Esophagus (tissue), 2 donors: ENCODE data around the gene CD300H. TPM values are rescaled to one million over a fixed set of nuclear protein-coding genes. Genes with fewer than 3 reads are reported as not detected.
A peak's percentile ranks its signal among the peaks of the same experiment; 100 is the strongest.
"Not testable (repeated sequence)": the region's sequence is repeated elsewhere in the genome, so short reads cannot be mapped to it uniquely, and the experiment has no call there.

Experiments used
- H3K27ac ChIP-seq, 2 donors: one replicate each; pipeline ENCODE4 v1.5.1; 2013; ENCODE audit warnings: low read depth in 2 of 2, mild to moderate bottlenecking in 2 of 2, inconsistent platforms in 1 of 2, low read length in 1 of 2, moderate library complexity in 1 of 2
- H3K27me3 ChIP-seq, 2 donors: one replicate each; pipeline ENCODE4 v1.6.1; 2013; ENCODE audit warnings: low read length in 2 of 2, control low read depth in 1 of 2, mild to moderate bottlenecking in 1 of 2; ENCODE audit not compliant: insufficient read depth in 2 of 2, control insufficient read depth in 1 of 2
- H3K36me3 ChIP-seq, 2 donors: one replicate each; pipeline ENCODE4 v1.6.1; 2013; ENCODE audit warnings: low read length in 1 of 2; ENCODE audit not compliant: control insufficient read depth in 2 of 2, insufficient read depth in 2 of 2
- H3K4me1 ChIP-seq, 2 donors: one replicate each; pipeline ENCODE4 v1.6.1; 2013; ENCODE audit warnings: low read length in 1 of 2; ENCODE audit not compliant: control insufficient read depth in 2 of 2, insufficient read depth in 2 of 2
- H3K4me3 ChIP-seq, 2 donors: one replicate each; pipeline ENCODE4 v1.5.1; 2013; ENCODE audit warnings: low read length in 2 of 2, mild to moderate bottlenecking in 2 of 2, low read depth in 1 of 2, moderate library complexity in 1 of 2
- H3K9me3 ChIP-seq, 2 donors: one replicate each; pipeline ENCODE4 v1.6.1; 2013; ENCODE audit warnings: mild to moderate bottlenecking in 2 of 2, low read depth in 1 of 2, low read length in 1 of 2, moderate library complexity in 1 of 2; ENCODE audit not compliant: control insufficient read depth in 2 of 2, insufficient read depth in 1 of 2
- WGBS, 2 donors: extraction: QIAGEN DNeasy Blood & Tissue Kit; methylation state at CpG; one replicate each; pipeline ENCODE4 v1.1.7; 2013; 5-methylcytosine and 5-hydroxymethylcytosine counted together
- polyA plus RNA-seq, 2 donors: library from polyadenylated mRNA; stranded (reverse); fragments of 200-250 nt; gene quantifications; one replicate each; pipeline ENCODE4 v1.2.3, GENCODE V29; 2013
- donor health status: healthy with polysubstance abuse.
- donor health status: Bipolar disorder and iron deficiency.

Gene CD300H
- polyA plus RNA-seq, 2 donors: not detected

DNA sequence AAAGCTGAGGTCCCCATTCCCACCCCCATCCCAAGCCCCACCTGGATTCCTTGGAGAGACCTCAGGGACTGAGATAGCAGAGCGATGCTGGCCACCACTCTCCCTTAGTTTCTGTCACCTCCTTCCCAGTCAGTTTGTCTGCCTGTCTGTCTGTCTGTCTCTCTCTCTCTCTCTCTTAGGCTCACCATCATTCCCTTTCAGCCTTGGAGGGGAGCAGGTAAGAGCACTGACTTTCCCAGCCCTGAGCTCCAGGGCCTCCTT lies 41.9 kb downstream of the CD300H start:
- Histone ChIP-seq H3K9me3 (peaks cover 8 to 17% of the 10 kb centered on the region in 2 donors), H3K27me3 (no peaks in the 10 kb centered on the region), H3K4me1 (no peaks in the 10 kb centered on the region), H3K36me3 (no peaks in the 10 kb centered on the region), H3K4me3 (no peak overlapping the region), H3K27ac (no peak overlapping the region)
- 77 to 93% methylated on average over 1 of the region's 1 CpG for WGBS, 2 donors

DNA sequence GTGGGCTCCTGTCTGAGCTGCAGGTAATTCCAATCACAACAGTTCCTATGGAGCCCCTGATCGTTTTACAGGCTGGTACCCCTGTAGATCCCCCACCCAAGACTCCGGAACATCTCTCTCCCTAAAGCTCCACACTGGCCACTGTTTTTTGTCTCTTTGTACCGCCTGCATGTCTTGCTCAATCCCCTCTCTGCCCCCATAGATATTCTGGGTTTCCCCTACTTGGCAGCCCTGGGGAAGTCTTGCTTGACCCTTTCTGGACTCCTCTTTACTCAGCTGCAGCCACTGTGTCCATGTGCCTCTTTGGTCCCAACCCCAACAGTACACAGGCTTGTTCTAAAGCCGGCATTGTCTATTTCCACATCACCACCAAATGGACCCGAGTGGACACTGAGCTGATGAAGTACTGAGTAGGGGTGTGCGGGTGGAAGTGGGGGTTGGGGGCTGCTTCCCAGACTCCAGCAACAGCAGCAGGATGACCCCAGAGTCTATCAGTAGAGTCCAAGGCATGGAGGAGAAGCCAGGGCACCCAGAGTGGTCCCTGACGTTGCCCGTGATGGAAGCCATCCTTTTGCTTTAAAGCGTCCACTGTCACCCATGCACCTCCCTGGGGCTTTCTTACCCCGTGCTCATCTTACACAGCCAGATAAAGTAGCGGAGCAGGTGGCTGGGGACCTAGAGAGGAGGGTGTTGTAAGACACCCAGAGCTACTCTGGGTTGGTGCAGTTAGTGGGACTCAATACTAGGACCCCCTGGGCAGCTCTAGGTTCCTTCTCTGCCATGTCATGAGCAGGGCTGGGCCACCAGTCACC lies 42.5 kb downstream of the CD300H start:
- H3K4me3 ChIP-seq: no peak overlapping the region
- H3K27me3 ChIP-seq: no peaks in the 10 kb centered on the region
- no peak overlapping the region for H3K27ac ChIP-seq
- H3K36me3 ChIP-seq: no peaks in the 10 kb centered on the region
- H3K9me3 ChIP-seq: peaks cover 8 to 17% of the 10 kb centered on the region in 2 donors
- WGBS, 2 donors: 78 to 79% methylated on average over 11 of the region's 11 CpGs
- H3K4me1 ChIP-seq: no peaks in the 10 kb centered on the region

DNA sequence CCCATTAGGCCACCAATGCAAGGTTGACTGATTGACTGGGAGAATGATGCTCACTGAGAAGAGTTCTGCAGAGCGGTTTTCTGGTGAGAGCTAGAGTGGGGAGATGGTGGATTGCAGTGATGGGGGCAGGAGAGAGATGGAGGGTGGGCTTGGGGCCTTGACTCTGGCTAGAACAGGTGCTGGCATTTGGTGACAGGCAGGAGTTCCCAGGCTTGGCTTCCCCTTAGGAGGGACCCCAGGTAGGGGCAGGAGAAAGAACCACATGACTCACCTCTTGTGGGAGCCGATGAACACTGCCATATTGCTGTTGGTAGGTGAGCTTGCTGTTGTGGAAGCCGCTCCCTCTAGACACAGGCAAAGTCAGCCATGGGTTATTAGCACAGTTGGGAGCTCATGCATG lies 44.0 kb downstream of the CD300H start:
- no peaks in the 10 kb centered on the region for H3K27me3 ChIP-seq
- WGBS, 2 donors: 80 to 84% methylated on average over 3 of the region's 3 CpGs
- no peaks in the 10 kb centered on the region for H3K4me1 ChIP-seq
- H3K4me3 ChIP-seq: no peak overlapping the region
- peaks cover 8 to 17% of the 10 kb centered on the region in 2 donors for H3K9me3 ChIP-seq
- no peaks in the 10 kb centered on the region for H3K36me3 ChIP-seq
- H3K27ac ChIP-seq: no peak overlapping the region

DNA sequence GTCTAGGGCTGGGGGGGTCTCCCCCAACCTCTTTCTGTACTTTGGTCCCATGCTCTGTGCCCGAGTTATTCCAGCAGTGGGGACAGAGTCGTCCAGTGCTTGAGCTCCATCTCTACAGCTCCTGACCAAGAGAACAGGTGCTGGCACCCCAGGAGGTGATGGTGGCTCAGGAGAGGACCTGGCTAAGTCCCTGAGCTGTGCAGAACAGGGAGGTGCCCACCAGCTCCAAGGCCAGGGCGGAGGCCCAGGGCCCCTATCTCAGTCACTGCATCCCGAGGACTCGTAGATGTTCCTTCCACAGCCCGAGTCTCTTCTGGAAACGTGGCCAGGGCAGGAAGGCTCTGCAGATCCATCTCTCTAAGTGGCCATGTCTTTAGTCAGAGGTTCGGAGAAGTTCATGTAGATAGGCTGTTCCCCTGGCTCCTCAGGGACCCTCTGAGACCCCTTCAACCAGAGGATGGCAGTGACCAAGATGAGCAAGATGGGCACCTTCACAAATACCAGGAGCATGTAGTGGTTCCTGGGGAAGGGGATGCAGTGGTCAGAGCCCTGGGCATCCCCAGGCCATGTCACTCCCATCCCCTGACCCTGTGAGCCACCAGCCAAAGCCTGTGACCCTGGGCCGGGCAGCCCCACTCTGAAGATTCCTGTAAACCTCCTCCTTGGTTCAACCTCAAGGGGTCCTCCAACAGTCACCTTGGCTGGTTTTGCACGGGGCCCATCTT lies 44.8 kb downstream of the CD300H start:
- no peaks in the 10 kb centered on the region for H3K4me1 ChIP-seq
- WGBS, 2 donors: 81 to 82% methylated on average over 10 of the region's 10 CpGs

DNA sequence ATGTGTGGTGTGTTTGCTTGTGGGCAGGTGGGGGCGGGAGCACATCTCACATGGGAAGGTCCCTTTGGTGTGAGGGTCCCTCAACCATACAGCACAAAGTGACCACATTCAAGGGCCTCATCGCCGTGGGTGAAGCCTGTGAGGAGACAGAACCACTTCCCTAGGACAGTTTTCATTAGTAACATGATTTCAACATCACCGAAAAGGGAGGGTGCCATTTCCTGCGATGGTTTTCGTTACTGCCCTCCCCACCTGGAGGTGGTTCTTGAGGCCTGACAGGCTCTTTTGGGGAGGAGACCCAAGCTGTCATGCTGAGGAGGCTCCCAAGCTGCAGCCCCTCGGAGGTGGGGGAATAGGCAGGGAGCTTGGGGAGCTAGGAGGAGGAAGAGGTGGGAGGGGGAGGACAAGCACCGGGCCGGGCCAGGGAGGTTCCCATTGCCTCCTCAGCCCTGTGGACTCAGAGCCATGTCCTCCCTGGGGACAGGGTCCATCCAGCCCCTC lies 45.6 kb downstream of the CD300H start:
- H3K27ac ChIP-seq: no peak overlapping the region
- WGBS, 2 donors: 62 to 80% methylated on average over 9 of the region's 9 CpGs
- H3K4me3 ChIP-seq: no peak overlapping the region
- peaks cover 8 to 17% of the 10 kb centered on the region in 2 donors for H3K9me3 ChIP-seq
- H3K36me3 ChIP-seq: no peaks in the 10 kb centered on the region
- H3K27me3 ChIP-seq: no peaks in the 10 kb centered on the region
- H3K4me1 ChIP-seq: no peaks in the 10 kb centered on the region

More for the DNA sequence above, 44.8 kb downstream of the CD300H start:
- H3K27me3 ChIP-seq: no peaks in the 10 kb centered on the region
- no peak overlapping the region for H3K27ac ChIP-seq
- H3K9me3 ChIP-seq: peaks cover 8 to 17% of the 10 kb centered on the region in 2 donors
- H3K36me3 ChIP-seq: no peaks in the 10 kb centered on the region
- H3K4me3 ChIP-seq: no peak overlapping the region

DNA sequence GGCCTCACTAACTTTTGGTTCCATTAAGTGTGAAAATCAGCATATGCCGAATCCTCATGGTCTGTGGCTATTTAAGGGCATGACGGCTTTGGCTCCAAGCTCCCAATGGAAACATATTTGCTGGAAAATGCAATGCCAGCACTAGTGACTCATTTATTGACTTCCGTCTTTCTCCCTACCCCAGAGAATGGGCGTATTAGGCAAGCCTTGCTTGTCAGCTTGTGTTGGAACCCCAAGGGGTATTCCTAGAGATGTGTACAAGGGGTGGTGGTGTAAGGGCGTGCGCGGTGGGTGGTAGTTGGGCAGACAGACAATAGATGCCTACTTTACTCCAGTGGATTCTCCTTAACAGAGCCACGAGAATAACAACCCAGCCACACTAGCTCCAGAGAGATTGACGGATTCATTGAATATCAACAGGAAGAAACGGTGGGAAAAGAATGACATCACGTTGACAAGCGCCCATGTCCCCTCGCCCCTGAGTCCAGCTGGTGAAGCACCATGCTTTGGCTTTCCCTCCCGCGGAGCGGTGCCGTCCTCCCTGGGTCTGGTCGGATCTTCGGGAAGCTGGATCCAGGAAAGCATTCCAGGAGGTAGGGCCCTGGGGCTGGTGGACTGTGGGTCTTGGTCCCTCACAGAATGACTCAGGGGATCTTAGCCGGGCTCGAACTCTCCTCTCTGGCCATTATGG lies 46.4 kb downstream of the CD300H start:
- no peaks in the 10 kb centered on the region for H3K36me3 ChIP-seq
- peaks cover 8 to 17% of the 10 kb centered on the region in 2 donors for H3K9me3 ChIP-seq
- 78 to 82% methylated on average over 21 of the region's 21 CpGs for WGBS, 2 donors
- H3K27ac ChIP-seq: peak overlapping the region in 1 of 2 donors; percentile 13
- no peaks in the 10 kb centered on the region for H3K27me3 ChIP-seq
- H3K4me3 ChIP-seq: no peak overlapping the region
- H3K4me1 ChIP-seq: no peaks in the 10 kb centered on the region

DNA sequence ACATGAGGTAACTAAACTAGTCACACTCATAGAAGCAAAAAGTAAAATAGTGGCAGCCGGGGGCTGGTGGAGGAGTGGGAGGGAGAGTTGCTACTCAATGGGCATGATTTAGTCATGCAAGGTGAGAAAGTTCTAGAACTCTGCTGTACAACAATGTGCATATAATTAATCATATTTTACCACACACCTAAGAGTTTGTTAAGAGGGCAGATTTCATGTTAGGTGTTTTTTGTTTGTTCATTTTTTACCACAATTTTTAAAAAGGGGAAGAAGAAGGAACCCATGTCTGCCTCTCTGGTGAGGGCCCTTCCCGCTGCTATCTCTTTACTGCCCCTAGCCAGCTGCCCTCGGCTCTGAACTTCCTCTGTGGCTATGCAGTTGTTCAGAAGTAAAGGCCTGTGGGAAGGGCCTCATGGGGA lies 47.3 kb downstream of the CD300H start:
- Histone ChIP-seq H3K4me3 (no peak overlapping the region), H3K9me3 (peaks cover 8 to 17% of the 10 kb centered on the region in 2 donors), H3K27ac (no peak overlapping the region), H3K36me3 (no peaks in the 10 kb centered on the region), H3K4me1 (no peaks in the 10 kb centered on the region), H3K27me3 (no peaks in the 10 kb centered on the region)
- 73 to 76% methylated on average over 3 of the region's 3 CpGs for WGBS, 2 donors

DNA sequence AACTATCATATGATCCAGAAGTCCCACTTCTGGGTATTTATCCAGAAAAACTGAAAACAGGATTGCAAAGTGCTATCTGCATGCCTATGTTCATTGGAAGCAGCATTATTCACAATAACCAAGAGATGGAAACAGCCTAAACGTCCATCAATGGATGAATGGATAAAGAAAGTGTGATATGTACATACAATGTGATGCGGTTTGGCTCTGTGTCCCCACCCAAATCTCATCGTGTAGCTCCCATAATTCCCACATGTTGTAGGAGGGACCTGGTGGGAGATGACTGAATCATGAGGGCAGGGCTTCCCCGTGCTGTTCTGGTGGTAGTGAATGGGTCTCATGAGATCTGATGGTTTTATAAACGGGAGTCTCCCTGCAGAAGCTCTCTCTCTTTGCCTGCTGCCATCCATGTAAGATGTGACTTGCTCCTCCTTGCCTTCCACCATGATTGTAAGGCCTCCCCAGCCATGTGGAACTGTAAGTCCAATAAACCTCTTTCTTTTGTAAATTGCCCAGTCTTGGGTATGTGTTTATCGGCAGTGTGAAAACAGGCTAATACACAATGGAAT lies 48.8 kb downstream of the CD300H start:
- not testable (repeated sequence) for H3K36me3 ChIP-seq

DNA sequence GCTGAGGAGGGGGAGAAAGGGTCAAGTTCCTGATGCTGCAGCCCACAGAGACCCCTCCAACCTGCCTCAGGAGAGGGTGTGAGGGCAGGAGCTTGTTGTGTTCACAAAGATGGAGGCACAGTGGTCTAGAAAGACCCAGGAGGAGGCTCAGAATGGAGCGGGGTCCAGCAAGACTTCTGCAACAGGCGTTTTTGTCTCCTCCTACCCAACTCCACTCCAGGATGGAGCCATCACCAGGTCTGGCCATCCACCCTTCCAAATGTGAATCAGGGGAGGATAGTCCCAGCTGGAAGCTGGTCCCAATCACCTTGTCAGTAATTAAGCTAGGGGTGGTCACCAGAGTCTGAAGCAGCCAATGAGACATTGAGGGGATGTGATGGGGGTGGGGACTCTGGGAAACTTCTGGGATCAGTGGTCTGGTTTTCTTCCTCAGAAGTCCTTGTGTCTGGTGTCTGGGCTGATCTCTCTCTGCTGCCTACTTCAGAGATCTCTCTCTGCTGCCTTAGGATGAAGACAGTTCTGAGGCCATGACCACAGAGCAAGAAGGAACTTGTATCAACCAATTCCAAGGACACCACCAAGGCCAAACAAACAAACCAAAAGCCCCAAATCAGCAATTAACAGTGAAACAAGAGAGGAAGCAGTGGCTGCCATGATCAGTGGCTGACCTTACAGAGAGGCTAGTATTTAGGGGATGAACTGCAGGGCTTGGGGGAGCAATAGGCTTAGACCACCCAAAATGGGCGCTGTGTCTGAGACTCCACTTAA lies 50.6 kb downstream of the CD300H start:
- H3K27me3 ChIP-seq: no peaks in the 10 kb centered on the region
- H3K4me1 ChIP-seq: no peaks in the 10 kb centered on the region
- 88 to 91% methylated on average over 3 of the region's 3 CpGs for WGBS, 2 donors

More for the DNA sequence above, 48.8 kb downstream of the CD300H start:
- H3K27ac ChIP-seq, H3K4me3 ChIP-seq, H3K4me1 ChIP-seq, H3K27me3 ChIP-seq: not testable (repeated sequence)
- peaks cover 7 to 24% of the 10 kb centered on the region in 2 donors for H3K9me3 ChIP-seq
- 77 to 81% methylated on average over 6 of the region's 6 CpGs for WGBS, 2 donors

More for the DNA sequence above, 50.6 kb downstream of the CD300H start:
- Histone ChIP-seq H3K9me3 (peaks cover 0 to 11% of the 10 kb centered on the region in 2 donors), H3K36me3 (no peaks in the 10 kb centered on the region), H3K27ac (no peak overlapping the region), H3K4me3 (no peak overlapping the region)
